ENCODE measurements around the gene FANCG.

Gene FANCG

DNA sequence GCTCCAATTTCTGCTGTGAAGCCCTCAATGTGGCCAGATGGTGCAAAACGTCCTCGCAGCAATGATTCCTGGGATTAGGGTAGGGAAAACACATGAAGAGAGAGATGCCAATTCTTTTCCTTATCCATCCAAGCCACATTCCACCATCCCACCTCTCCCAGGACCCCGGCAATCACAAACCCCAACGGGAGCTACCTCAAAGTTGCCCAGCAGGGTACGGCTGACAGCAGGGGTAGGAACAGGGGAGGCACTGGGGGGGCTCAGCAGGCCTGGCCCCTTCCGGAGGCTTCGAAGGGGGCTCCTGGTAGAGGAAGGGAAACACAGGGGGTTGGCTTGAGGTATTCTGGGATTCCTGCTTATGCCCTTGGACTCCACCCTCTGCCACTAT is 26.6 kb upstream of the FANCG start:
- H3K4me3 ChIP-seq (ENCODE audit: low read depth, low read length), result no peak overlapping the region
- TF ChIP-seq CTCF (IDR thresholded peaks at IDR 0.05; ENCODE audit: low read depth, low read length), result no peak

- no peak overlapping the region for H3K4me3 ChIP-seq (ENCODE audit: low read depth, low read length)
- no peak for TF ChIP-seq CTCF (IDR thresholded peaks at IDR 0.05; ENCODE audit: low read depth, low read length)
These were observed 26.0 kb upstream of the FANCG start for GRCh38 chr9:35105571-35106342.

DNA sequence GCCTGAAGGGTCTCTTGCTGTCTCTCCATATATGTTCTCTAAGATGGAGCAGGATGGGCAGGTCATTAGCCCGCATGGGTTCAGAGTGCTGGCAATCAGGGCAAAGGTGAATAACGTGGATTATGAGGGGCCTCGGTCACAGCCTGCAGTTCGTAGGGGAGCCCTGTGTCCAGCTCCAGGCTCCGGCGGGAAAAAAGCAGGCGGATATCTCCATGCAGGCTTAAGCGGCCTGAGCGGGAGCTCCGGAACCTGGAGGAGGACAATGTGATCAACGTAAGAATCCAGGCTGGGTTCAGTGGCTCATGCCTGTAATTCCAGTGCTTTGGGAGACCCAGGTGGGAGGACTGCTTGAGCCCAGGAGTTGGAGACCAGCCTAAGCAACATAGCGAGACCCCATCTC is 25.4 kb upstream of the FANCG start:
- no peak for TF ChIP-seq CTCF (IDR thresholded peaks at IDR 0.05; ENCODE audit: low read depth, low read length)
- no peak overlapping the region for H3K4me3 ChIP-seq (ENCODE audit: low read depth, low read length)

- no peak overlapping the region for H3K4me3 ChIP-seq (ENCODE audit: low read depth, low read length)
These were observed 24.8 kb upstream of the FANCG start for GRCh38 chr9:35104586-35104985.

DNA sequence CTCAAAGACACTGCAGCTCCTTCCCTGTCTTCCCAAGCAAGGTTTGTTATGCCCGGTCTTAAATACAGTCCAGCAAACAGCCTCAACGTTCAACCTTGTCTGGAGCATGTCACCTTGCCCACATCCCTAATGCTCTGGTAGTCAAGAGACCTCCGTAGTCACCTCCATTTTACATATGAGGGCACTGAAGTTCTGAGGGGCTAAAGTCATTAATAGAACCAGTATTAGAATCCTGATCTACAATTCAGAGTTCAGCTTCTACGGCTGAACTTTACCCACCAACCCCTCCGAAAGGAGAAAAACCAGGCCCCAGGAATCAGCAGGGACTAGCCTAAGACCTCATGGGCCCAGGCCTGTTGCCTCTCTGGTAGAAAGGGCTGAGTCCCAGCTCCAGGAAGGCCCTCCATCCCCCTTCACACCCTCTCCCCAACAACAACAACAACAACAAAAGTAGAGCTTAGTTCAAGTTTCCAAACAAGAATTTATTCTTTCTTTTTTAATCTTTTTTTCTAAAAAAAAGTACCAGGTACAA is 24.0 kb upstream of the FANCG start:
- H3K4me3 ChIP-seq (ENCODE audit: low read depth, low read length), result peak overlapping the region; percentile 88
- TF ChIP-seq CTCF (IDR thresholded peaks at IDR 0.05; ENCODE audit: low read depth, low read length), result no peak

More at GRCh38 chr9:35104586-35104985, 24.8 kb upstream of the FANCG start:
- TF ChIP-seq CTCF (IDR thresholded peaks at IDR 0.05; ENCODE audit: low read depth, low read length), result no peak

DNA sequence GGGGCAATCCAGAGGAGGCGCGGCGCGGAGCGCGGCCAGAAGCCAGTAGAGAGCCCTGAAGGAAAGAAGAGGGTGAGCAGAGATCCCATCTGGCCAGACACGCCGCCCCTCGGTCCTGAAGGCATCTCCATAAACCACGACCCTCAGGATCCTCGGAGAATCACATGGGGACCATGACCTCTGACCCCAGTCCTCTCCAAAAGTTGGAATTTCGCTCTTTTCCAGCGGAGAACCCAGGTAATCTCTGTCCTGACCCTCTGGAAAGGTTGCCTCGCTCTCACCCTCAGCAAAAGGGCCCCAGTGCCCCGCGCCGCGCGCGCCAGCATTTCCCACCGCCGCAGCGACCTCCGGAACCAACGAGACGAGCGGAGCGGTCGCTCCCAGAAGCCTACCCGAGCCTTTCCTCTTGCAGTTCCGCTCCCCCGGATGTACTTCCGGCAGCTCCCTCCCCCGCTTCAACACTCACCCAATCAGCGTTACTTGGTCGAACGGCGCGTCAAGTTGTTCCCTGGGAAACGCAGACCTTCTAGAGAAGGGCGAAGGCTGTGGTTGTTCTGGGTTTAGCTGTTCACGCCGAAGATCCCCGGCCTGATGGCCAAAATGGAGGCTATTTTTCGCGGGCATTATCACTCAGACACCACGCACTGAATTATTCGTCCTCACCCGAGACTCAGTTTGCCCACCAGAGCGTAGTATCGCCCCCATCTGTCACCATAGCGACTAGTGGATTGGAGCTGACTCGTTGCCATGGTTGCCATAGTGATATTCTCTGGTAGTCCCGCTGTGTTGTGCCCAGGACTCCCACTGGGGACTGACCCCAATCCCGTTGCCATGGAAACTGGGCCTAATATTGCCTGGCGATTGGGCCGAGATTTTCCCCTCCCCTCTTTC is 23.3 kb upstream of the FANCG start, which contains the start of gene STOML2:
Gene STOML2, minus strand, starts transcription at position 363 of the 891 bp plus-strand sequence. Its CDS starts 37 bp downstream, at position 326.
- no peak for TF ChIP-seq CTCF (IDR thresholded peaks at IDR 0.05; ENCODE audit: low read depth, low read length)
- peak within 1 kb of the TSS; percentile 88 for H3K4me3 ChIP-seq (ENCODE audit: low read depth, low read length)

DNA sequence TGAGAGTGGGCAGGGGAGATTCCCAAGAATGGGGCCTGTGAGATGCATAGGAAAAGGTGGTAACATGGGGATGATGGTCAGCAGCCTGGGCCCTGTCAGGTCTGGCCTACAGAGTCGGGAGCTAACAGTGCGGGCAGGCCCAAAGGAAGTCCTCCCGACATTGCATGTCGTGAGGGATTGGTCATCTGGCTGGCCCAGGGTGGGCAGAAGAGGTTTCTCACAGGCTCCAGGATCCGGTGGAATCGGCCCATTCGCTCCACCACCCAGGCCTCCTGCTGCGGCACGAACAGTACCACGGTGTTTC is 22.7 kb upstream of the FANCG start:
- no peak for TF ChIP-seq CTCF (IDR thresholded peaks at IDR 0.05; ENCODE audit: low read depth, low read length)

More for the DNA sequence above, 22.7 kb upstream of the FANCG start:
- peak overlapping the region; percentile 88 for H3K4me3 ChIP-seq (ENCODE audit: low read depth, low read length)
